Fibroblast of lung (primary cell): Measurements from ENCODE around the gene TYRP1. TPM values are rescaled to one million over a fixed set of nuclear protein-coding genes. Genes with fewer than 3 reads are reported as not detected.

ENCODE experiments used
- DNase-seq, 2 donors: peaks; one replicate each; pipeline versions ENCODE4 v3.0.0 to v3.0.0-alpha.2; 2010; ENCODE audit warnings: low read depth in 2 of 2
- H2AFZ ChIP-seq: 2 replicates; pipeline ENCODE4 v1.5.1; 2012; ENCODE audit warnings: low read length, control low read depth, inconsistent platforms
- H3K27ac ChIP-seq: 2 replicates; pipeline ENCODE4 v1.5.1; 2011; ENCODE audit warnings: low read length, control low read depth; ENCODE audit not compliant: insufficient read depth
- H3K27me3 ChIP-seq: 2 replicates; pipeline ENCODE4 v1.5.1; 2011; ENCODE audit warnings: mild to moderate bottlenecking, low read length; ENCODE audit not compliant: control insufficient read depth, insufficient read depth
- H3K36me3 ChIP-seq: 2 replicates; pipeline ENCODE4 v1.5.1; 2011; ENCODE audit warnings: low read length; ENCODE audit not compliant: control insufficient read depth, insufficient read depth
- H3K4me1 ChIP-seq: 2 replicates; pipeline ENCODE4 v1.5.1; 2011; ENCODE audit warnings: low read length; ENCODE audit not compliant: control insufficient read depth, insufficient read depth; ENCODE audit errors: extremely low read depth
- H3K4me2 ChIP-seq: 2 replicates; pipeline ENCODE4 v1.5.1; 2011; ENCODE audit warnings: low read length, control low read depth; ENCODE audit not compliant: insufficient read depth; ENCODE audit errors: extremely low read depth
- H3K4me3 ChIP-seq, 4 experiments: fragments of 200-600 bp in 1 of 4; sonication (generic) in 1 of 4; replicated peaks in 1 of 4; 2 replicates each; pipeline ENCODE4 v1.5.1; 2011 to 2016; ENCODE audit warnings: low read length in 4 of 4, low read depth in 3 of 4, mild to moderate bottlenecking in 3 of 4, control low read depth in 2 of 4, inconsistent platforms in 1 of 4, mixed read lengths in 1 of 4; ENCODE audit not compliant: insufficient read depth in 1 of 4; ENCODE audit errors: control extremely low read depth in 1 of 4
- H3K79me2 ChIP-seq: 2 replicates; pipeline ENCODE4 v1.5.1; 2012; ENCODE audit warnings: mild to moderate bottlenecking, low read length, inconsistent platforms; ENCODE audit not compliant: control insufficient read depth, insufficient read depth
- H3K9ac ChIP-seq: 2 replicates; pipeline ENCODE4 v1.5.1; 2011; ENCODE audit warnings: mild to moderate bottlenecking, low read length, control low read depth; ENCODE audit not compliant: insufficient read depth
- H3K9me3 ChIP-seq: 2 replicates; pipeline ENCODE4 v1.5.1; 2012; ENCODE audit warnings: low read depth, low read length; ENCODE audit not compliant: control insufficient read depth, insufficient read depth
- H4K20me1 ChIP-seq: 2 replicates; pipeline ENCODE4 v1.5.1; 2011; ENCODE audit warnings: low read length; ENCODE audit not compliant: control insufficient read depth, insufficient read depth; ENCODE audit errors: extremely low read depth
- CTCF ChIP-seq, 2 donors: IDR thresholded peaks in 1 of 2; conservative IDR thresholded peaks in 1 of 2; 1 replicate in 1 of 2; 2 replicates in 1 of 2; pipeline ENCODE4 v1.5.1; 2011 to 2012; ENCODE audit warnings: low read length in 2 of 2, control low read depth in 1 of 2, inconsistent platforms in 1 of 2, low read depth in 1 of 2, mild to moderate bottlenecking in 1 of 2
- EZH2 ChIP-seq: IDR thresholded peaks from 2 replicates; pipeline ENCODE4 v1.5.1; 2012; ENCODE audit warnings: low read length, control low read depth, mild to moderate bottlenecking; ENCODE audit errors: missing control alignments
- polyA minus RNA-seq: library from RNA; depleted of rRNA, polyadenylated mRNA; stranded (reverse); fragments of >200 nt; gene quantifications from 2 replicates; pipeline ENCODE4 v1.2.3, GENCODE V29; 2011; ENCODE audit warnings: low replicate concordance
- polyA plus RNA-seq, 2 donors: library from polyadenylated mRNA; depleted of rRNA in 1 of 2; stranded (reverse) in 1 of 2; unstranded in 1 of 2; fragments of >200 nt; gene quantifications; 2 replicates each; pipeline ENCODE4 v1.2.1, GENCODE V29; 2011 to 2012; ENCODE audit warnings: missing spikeins in 1 of 2
- total RNA-seq: library from RNA; depleted of rRNA; stranded (reverse); fragments of >200 nt; gene quantifications from 2 replicates; pipeline ENCODE4 v1.2.1, GENCODE V29; 2014

Gene TYRP1
- total RNA-seq (0.17 TPM in 1 of 2 replicates, not detected in the other), polyA plus RNA-seq (0.11 TPM in 2 replicates), polyA minus RNA-seq (not detected in 2 replicates)
- polyA plus RNA-seq (2012) = 0.06 TPM in 1 of 2 replicates, not detected in the other

- Histone ChIP-seq H3K4me3 (no peak within 1 kb of the TSS), H3K36me3 (no peaks in the 10 kb centered on the region), H3K4me2 (no peak within 1 kb of the TSS), H3K79me2 (no peaks in the 10 kb centered on the region), H3K4me1 (no peaks in the 10 kb centered on the region), H4K20me1 (no peaks in the 10 kb centered on the region), H2AFZ (no peak within 1 kb of the TSS), H3K9me3 (no peaks in the 10 kb centered on the region), H3K27me3 (no peaks in the 10 kb centered on the region), H3K9ac (no peak within 1 kb of the TSS), H3K27ac (no peak within 1 kb of the TSS)
- no peak for TF ChIP-seq CTCF (conservative IDR thresholded peaks at IDR 0.05 in 1 of 2, IDR thresholded peaks at IDR 0.05 in 1 of 2; ENCODE audit: low read depth in 1 of 2, low read length in 2 of 2)
- TF ChIP-seq EZH2 = no peak
- DNase-seq = no peak
Observed at GRCh38 chr9:12693141-12693540, at the start of gene TYRP1. TSS of gene TYRP1 (plus strand) at chr9:12693385. CDS start at chr9:12693997, 612 bp downstream.

- no peaks in the 10 kb centered on the region for H3K27me3 ChIP-seq
- no peak overlapping the region for H3K4me2 ChIP-seq
- no peaks in the 10 kb centered on the region for H3K4me1 ChIP-seq
- peak in 1 of 2 donors; percentile 73 for DNase-seq
- no peak for TF ChIP-seq CTCF (conservative IDR thresholded peaks at IDR 0.05 in 1 of 2, IDR thresholded peaks at IDR 0.05 in 1 of 2; ENCODE audit: low read depth in 1 of 2, low read length in 2 of 2)
- TF ChIP-seq EZH2 = no peak
- no peak overlapping the region for H3K4me3 ChIP-seq
- no peaks in the 10 kb centered on the region for H4K20me1 ChIP-seq
- no peaks in the 10 kb centered on the region for H3K9me3 ChIP-seq
- no peak overlapping the region for H2AFZ ChIP-seq
- H3K9ac ChIP-seq = no peak overlapping the region
- H3K36me3 ChIP-seq = no peaks in the 10 kb centered on the region
- H3K79me2 ChIP-seq = no peaks in the 10 kb centered on the region
- no peak overlapping the region for H3K27ac ChIP-seq
Observed at GRCh38 chr9:12643686-12644085, 49.5 kb upstream of the TYRP1 start.

GRCh38 chr9:12648925-12649324 lies 44.3 kb upstream of the TYRP1 start:
- no peaks in the 10 kb centered on the region for H3K27me3 ChIP-seq
- no peaks in the 10 kb centered on the region for H3K4me1 ChIP-seq
- no peak overlapping the region for H3K9ac ChIP-seq
- H3K9me3 ChIP-seq = no peaks in the 10 kb centered on the region
- no peaks in the 10 kb centered on the region for H3K36me3 ChIP-seq
- no peak overlapping the region for H3K27ac ChIP-seq
- no peak for DNase-seq
- TF ChIP-seq EZH2 (no peak), CTCF (conservative IDR thresholded peaks at IDR 0.05 in 1 of 2, IDR thresholded peaks at IDR 0.05 in 1 of 2; ENCODE audit: low read depth in 1 of 2, low read length in 2 of 2) (no peak)
- H4K20me1 ChIP-seq = no peaks in the 10 kb centered on the region
- no peaks in the 10 kb centered on the region for H3K79me2 ChIP-seq
- H2AFZ ChIP-seq = no peak overlapping the region
- no peak overlapping the region for H3K4me3 ChIP-seq
- H3K4me2 ChIP-seq = no peak overlapping the region
